Medulla oblongata (tissue), 1 donor: Measurements from ENCODE around the gene FGA.
"Not testable (repeated sequence)": the region's sequence is repeated elsewhere in the genome, so short reads cannot be mapped to it uniquely, and the experiment has no call there.

Experiments
- DNase-seq: peaks from one replicate; pipeline ENCODE4 v3.0.0-alpha.2; 2015; ENCODE audit errors: extremely low spot score

FGA gene

DNA sequence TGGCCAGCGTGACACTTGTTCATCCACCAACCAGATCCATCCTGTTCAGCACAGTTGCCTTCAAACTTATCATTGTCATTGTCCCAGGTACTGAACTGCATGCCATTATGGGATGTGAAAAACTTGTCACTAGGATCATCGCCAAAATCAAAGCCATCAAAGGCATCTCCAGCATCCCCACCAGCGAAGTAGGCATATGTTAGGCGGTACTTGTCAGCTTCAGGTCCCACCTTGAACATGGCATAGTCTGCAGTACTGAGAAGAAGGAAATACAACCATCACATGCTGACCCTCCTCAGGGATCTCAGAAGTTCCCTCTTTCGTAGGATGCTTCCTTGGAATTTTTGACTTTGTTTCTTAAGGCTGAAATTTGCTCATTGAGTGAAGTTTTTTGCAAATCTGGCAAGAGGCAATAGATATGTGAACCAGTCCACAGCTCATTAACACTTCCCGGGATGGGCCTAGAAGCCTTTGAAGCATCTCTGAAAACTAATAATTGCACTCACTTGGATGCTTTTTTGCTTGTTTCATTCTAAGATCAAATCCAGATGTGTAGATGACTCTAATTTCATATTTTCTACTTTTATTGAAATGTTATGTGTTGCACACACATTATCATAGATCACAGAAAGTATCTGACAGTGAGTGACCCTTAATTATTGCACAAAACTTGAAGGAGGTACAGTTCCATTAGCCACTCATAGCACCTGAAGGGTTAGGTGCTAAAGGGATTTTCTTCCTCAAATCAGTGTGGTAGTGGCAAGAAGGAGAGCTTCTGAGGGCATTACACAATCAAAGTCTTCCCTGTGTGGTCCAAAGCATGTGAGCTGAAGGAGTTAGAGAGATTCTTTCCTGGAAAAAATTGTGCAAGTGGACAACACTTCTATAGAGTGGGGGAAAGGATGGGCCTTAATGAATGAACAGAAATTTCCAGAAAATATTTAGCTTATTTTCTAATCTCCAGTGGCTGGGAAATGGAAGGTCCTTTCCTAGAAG lies 16.5 kb upstream of the FGA start:
- DNase-seq, result no peak

DNA sequence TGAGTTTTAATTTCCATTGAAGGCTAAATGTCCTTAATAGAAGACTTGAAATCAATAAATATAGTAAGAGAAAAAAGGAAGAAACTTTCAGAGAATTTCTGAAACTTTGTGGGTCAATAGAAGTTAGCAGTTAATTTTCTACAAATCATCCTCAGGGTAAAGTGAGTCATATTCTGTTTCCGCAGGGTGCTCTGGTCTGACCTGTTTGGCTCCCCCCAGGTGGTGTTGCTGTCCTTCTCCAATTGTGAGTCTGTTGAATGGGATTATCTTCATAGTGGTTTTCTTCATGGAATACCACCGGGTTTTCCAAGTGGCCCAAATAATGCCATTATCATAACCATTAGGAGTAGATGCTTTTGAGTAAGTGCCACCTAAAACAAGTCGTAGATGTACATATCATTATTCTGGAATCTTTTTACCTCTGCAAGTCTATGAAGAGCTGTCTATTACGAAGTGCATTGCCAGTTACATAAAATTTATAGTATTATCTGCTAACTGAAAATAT lies 14.2 kb upstream of the FGA start:
- DNase-seq, result no peak

DNA sequence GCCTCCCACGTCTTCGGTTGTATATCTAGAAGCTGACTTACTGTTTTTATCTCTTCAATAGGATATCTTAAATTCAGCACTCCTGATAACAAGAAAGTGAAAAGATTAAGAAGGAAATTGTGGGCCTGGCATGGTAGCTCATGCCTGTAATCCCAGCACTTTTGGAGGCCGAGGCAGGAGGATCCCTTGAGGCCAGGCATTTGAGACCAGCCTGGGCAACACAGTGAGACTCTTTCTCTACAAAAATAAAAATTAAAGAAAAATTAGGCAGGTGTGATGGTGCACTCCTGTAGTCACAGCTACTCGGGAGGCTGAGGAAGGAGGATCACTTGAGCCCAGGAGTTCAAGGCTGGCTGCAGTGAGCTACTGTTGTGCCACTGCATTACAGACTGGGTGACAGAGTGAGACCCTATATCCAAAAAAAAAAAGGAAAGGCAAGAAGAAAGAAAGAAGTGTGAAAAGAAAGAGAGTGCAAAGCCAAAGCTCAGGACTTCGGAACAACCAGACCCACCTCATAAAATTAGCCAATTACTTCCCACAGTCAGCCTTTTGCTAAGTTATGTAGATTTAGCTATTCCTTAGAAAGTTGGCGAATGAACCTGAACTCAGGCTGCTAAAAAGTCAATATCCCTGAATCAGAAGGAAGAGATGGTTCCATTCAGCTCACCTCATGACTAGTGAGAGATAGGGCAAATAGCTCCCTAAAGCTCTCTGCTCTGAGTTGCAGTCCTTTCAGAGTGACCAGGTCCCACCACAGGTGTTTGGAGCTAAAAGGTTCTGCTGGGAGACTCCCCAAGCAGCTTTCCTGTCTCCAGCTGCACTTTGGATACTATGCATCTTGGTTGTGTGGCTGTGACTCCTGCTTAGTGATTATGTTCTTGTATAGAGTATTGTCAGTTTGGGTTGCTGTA lies 12.7 kb upstream of the FGA start:
- no peak for DNase-seq

DNA sequence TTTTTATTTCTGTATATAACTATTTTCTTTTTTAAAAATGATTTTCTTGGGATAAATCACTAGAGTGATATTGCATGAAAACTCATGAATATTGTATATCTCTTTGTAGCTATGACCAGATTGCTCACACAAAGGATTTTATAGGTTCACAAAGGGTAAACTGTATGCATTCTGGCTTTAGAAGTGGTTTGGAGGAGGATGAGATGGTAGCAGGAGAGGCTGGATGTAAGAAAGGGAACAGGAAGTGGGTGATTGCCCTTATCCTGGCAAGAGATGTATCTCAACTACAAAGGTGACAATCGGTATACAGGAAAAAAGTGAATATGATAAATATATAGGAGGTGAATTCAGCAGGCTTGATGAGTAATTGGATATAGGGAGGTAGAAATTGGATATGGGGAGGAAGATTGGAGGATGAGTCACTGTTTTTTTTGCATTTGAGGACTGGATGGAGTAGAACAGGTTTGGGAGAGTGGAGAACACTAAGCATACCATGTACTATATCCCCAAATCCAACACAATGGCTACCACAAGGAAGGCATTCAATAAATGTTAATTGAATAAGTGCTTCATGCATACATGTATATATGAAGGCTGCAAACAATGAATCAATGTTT lies 12.0 kb upstream of the FGA start:
- no peak for DNase-seq

DNA sequence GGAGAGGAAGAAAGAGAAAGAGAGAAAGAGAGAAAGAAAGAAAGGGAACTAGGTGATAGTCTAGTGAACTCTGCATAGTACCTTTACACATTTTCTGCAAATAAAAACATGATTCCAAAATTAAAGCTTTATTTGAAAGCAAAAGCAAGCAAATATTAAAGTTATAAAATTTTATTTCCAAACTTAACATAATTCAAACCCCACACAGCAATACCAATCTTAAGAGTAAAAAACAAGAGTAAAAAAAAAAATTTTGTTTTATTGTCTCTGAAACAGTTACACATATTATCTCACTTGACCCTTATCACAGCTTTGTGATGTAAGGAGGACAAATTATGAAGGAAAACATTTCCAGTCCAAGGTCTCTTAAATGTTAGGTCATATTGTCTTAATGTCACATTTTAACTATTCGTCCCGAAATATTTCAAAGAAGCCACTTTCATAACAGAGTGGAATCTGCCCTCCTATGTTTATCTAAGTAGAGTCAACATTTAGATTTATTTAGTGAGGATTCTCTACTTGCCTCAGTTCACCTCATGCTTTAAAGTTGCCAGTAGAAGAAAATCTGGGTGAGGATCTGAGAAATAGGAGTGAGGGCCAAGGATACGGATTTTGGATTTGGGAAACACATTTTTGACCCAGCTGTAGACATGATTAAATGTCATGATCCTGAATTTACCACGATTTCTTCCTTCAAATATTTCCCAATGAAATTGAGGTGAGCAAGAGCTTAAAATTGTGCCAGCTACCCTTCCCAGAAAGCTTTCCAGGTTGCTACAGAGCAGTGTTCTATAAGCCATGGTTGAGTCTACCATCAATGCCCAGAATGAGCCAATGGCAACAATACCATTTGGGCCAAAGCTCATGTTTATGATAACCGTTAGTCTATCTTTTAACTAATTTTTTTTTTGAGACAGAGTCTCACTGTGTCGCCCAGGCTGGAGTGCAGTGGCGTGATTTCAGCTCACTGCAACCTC lies 7.5 kb upstream of the FGA start:
- DNase-seq, result no peak

DNA sequence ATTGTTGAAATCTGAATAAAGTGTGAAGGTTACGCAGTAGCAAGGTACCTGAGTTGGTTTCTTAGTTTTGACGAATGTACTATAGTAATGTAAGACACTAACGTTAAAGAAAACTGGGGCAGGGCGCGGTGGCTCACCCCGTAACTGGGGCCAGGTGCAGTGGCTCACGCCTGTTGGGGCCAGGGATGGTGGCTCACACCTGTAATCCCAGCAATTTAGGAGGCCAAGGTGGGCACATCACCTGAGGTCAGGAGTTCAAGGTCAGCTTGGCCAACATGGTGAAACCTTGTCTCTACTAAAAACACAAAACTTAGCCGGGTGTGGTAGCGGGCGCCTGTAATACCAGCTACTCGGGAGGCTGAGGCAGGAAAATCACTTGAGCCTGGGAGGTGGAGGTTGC lies 6.7 kb upstream of the FGA start:
- DNase-seq, result not testable (repeated sequence)

DNA sequence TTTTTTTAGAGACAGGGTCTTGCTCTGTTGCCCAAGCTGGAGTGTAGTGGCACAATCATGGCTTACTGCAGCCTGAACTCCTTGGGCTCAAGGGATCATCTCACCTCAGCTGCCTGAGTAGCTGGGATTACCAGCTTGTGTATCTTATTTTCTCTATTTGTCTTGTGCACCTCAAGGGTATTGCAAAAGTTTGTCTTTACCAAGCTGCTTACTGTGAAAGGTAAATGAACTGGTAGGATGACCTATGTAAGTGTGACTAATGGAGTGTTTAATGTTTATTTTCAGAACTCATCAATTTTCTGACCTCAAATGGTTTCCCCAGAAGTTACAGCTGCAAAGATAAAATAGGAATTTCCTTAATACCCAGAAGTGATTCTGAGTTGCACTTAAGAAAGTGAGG lies 5.3 kb upstream of the FGA start:
- DNase-seq, result no peak

DNA sequence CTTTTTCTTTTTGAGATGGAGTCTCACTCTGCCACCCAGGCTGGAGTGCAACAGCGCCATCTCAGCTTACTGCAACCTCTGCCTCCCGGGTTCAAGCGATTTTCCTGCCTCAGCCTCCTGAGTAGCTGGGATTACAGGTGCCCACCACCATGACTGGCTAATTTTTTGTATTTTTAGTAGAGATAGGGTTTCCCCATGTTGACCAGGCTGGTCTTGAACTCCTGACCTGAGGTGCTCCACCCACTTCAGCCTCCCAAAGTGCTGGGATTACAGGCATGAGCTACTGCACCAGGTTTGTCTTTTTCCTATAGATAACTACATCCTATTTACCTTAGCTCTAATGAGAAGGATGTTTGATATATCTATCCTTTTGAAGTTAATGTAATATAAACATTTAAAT lies 3.8 kb upstream of the FGA start:
- DNase-seq, result not testable (repeated sequence)

DNA sequence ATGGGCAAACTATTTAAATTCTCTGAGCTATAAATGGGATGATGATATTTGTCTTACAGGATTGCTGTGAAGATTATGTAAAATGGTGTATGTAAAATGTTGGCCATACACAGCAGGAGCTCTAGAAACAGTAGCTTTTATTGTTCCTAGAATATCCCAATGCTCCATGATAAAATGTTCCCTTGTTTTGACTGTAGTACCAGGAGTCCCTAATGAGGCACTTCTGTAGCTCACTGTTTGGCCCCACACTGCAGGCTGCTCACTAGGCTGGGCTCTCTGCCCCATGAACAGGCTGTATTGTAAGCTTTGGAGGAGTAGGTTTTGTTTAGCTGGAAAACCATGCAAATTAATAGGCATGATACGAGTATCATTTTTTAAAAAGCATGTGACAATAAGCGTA lies 3.3 kb upstream of the FGA start:
- DNase-seq, result peak; percentile 85

DNA sequence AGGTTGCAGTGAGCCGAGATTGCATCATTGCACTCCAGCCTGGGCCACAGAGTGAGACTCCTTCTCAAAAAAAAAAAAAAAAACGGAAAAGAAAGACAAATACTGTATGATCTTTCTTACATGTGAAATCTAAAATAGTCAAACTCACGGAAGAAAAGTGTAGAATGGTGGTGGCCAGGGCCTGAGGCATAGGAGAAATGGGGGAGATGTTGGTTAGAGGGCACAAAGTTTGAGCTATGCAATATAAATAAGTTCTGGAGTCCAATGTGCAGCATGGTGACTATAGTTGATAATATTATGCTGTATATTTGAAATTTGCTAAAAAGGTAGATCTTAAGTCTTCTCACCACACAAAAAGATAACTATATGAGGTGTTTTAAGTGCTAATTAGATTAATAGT lies 1.3 kb upstream of the FGA start:
- DNase-seq, result no peak

DNA sequence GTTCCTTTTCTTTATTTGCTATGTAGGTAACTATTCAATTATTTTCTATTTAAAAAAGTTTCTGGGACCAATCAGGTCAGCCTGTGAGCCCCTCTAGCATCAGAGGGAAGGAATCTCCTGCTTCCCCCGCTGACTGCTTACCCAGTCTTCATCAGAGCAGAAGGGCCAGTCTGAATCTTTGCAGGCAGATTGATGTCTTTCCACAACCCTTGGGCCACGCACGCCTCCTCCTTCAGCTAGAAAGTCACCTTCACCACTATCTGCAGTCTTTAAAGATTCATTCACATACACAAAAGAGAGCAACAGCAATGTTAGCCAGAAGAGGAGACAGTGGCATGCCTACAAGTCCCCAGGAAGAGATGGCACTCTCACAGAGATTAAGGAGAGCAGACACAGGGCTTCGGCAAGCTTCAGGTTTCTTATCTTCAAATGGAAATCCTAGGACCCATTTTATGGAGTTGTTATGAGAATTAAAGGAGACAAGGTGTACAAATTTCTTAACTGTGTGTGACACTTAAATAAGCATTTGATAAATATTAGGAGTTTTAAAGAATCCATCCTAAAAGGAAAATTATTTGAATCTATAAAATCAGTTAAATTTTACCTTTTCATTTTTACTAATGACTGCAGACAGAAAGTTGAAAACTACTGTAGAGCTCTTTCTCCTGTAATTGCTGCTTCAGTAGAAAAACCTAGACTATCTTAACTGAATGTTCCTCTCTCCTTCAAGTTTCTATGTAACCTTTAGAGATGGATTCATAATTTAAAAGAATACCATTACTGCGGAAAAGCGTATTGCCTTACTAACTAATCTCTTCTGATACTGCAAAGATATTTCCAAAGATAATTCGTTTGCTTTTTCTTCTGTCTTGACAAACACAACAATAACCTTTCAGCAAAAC lies 995 bp downstream of the FGA start:
- no peak for DNase-seq

DNA sequence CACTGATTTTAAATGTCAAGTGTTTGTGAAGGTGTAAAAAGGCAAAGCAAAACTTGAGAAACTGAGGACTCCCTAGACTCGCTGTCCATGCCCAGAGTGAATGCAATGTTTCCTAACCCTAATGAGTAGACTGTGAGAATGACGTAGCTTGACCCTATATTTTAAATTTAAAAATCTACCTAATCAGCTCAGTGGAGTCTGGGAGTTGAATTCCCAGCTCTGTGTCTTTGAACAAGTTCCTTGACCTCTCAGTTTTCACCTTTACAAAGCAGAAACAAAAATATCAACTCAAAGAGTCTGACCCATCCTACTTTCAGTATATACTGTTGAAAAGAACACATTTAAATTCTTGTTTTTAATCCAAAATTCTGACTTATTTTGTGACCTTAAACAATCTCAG lies 2.3 kb downstream of the FGA start:
- DNase-seq, result no peak

DNA sequence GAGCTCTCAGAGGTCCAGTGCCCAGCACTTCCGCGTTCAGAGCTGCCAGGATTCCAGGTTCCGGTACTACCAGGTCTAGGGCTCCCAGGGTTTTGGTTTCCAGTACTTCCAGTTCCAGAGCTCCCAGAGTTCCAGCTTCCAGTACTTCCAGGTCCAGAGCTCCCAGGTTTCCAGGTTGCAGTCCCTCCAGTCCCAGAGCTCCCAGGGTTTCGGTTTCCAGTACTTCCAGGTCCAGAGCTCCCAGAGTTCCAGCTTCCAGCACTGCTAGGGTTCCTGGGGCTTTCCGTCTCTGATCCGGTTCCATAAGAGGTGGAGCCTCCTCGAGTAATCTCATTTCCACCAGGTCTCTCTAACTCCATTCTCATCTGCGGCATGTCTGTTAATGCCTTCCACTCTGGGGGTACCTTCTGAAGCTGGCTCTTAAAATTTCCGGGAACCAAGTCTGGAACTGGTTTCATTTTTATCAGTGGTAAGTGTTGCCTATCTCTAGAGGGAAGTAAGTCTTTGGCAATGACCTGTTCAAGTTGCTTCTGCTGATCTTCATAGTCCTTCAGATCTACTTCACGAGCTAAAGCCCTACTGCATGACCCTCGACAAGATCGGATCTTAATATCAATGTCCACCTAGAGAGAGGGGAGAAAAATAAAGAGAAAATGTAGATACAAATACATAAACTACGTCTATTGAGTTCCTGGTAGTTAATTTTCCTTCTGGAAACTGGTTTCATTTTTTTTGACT lies 4.1 kb downstream of the FGA start:
- no peak for DNase-seq

DNA sequence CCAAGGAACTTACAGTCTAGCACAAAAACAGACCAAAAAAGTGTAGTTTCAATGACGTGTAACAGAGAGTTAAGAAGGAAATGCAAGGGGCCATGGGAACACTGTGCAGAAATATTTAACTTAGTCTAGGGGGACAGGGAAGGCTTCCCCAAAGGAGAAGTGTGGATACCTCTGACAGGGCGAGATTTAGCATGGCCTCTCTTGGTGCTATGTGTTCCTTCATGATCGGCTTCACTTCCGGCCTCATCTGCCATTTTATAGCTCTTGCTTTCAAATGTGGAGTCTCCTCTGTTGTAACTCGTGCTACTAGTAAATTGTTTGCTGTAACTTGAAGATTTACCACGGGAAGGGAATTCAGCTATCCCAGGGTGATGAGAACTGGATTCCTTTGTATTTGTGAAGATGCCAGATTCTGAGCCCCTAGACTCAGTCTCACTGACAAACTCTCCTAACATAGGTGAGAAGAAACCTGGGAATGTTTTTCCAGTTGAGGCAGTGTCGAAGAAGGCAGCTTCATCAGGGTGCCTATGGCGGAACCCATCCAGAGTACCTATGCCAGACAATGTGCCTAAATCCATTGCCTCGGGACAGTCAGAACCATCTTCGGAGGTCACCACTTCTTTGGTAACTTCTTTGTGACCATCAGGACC lies 5.0 kb downstream of the FGA start:
- DNase-seq, result no peak

DNA sequence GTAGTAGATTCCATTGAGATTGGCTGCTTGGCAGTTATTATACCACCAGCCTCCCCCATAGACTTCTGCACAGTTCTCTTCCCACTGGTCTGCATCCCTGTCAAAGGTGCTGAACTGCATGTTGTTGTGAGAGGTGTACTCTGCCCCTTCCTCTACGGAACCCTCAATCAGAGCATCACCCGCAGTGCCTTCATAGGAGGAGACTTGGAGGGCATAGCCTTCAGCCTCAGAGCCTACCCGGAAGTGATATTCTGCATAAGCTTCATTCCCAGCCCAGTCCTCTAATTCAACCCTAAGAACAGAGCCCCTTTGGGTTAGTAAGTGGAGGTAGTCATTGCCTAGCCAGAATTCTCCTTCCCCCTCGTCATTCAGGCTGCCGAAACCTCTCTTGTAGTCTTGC lies 6.3 kb downstream of the FGA start:
- no peak for DNase-seq

DNA sequence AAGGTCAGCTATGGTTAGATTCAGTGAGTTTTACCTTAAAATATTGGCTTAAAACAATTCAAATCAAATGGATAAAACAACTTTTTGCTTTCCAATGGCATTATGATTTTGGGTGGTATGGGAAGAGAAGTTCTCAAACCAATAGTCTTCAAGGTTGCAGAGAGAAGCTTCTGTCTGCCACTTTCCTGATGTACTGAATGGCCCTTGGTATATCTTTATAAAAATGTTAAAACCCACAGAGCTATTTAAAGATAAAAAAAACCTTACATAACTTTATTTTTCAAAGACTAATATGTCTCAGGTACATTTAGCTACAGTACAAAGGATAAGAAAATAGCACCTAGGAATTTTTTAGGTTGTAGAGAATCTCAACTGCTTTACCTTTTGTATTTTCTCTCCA lies 6.9 kb downstream of the FGA start:
- DNase-seq, result no peak

DNA sequence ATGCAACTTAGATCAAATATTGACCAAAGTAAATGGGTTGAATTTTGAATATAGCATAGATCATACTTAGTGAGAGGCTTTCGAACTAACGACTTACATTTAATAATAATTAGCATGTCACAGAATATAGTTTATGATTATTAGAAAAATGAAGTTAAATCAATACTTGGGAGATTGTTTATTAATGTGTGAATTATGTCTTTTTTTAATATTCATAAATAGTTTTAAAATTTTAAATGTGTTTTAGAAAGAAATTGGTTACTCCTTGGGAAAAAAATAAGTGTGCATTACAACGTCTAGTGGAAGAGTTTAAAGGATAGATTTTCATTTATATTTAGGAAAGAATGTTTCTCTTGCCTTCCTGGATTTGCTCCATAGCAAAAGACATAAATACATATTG lies 7.3 kb downstream of the FGA start:
- DNase-seq, result no peak

DNA sequence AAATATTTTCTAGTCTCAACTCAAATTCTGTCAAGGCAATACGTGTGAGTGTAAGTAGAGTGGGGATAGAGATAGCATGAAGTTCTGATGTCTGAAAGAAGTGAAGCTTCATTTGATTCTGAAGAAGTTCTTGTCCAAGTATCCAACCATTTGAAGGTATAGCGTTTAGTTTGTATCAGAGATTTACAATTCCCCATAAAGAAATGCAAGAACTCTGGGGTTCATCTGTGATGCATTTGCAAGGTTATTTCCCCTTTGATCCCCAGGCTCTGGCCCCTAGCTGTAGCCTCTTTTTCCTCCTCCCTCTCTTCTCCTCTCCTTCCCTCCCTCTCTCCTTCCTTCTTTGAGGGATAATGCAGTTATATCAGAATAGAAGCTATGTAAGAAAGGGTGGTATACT lies 7.8 kb downstream of the FGA start:
- DNase-seq, result no peak

DNA sequence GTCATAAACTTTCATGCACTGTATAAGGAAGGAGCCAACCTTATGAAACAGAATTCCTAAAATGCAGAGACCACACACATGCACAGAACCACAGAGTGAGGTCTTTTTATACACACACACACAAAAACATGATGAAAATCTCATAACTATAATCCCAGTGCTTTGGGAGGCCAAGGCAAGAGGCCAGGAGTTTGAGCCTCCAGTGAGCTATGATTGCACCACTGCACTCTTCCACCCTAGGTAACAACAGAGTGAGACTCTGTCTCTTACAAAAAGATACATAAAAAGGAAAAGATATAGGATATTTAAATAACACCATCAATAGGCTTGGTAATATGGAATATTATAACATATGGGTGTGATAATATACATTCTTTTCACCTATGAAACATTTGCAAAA lies 10.6 kb downstream of the FGA start:
- DNase-seq, result no peak
